IPS DF 4.7 (cell line): ENCODE results near the gene TBXAS1.

ENCODE experiments used
- DNase-seq: peaks from one replicate; pipeline ENCODE4 v3.0.0-alpha.2; 2013; ENCODE audit warnings: low spot score; ENCODE audit errors: extremely low read depth

TBXAS1 gene

DNA sequence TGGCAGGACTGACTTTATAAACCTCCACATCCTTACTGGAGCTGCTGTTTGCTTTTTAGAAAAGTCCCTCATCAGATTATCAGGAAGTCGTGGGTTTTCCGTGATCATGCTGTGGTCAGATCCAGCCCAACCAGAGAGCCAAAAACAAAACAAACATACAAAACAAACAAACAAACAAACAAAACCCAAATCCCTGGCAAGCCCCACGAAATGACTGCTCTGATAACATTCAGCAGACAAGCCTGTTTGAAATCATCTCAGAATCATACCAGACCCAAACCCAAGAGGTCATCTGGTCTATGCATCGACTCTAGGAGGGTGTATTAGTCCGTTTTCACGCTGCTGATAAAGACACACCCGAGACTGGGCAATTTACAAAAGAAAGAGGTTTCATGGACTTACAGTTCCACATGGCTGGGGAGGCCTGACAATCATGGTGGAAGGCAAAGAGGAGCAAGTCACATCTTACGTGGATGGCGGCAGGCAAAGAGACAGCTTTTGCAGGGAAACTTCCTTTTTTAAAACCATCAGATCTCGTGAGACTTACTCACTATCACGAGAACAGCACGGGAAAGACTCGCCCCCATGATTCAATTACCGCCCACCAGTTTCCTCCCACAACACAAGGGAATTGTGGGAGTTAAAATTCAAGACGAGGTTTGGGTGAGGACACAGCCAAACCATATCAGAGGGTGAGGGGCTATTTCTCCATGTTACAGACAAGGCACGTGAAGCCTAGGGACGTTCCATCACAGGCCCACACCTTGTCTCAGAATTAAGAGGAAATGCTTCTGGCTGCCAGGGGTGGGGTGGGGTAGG lies 148.0 kb downstream of the TBXAS1 start:
- no peak for DNase-seq

DNA sequence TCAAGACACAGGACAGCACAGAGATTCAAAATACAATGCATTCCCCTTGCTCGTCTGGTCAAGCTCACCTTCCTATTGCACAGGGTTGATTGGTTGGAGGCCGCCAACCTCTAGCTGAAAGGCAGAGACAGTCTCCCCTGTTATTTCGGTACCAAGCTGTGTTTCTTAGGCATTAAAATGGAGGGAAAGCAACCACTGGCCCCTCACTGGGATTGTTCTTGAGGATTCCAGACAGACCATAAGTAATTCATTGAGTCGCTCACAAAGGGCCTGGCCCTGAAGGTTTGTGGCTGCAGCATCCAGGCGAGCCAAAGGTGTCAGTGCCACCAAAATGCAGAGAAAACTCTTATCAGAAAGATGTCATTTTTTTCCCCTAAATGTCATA lies 152.4 kb downstream of the TBXAS1 start:
- DNase-seq = no peak

DNA sequence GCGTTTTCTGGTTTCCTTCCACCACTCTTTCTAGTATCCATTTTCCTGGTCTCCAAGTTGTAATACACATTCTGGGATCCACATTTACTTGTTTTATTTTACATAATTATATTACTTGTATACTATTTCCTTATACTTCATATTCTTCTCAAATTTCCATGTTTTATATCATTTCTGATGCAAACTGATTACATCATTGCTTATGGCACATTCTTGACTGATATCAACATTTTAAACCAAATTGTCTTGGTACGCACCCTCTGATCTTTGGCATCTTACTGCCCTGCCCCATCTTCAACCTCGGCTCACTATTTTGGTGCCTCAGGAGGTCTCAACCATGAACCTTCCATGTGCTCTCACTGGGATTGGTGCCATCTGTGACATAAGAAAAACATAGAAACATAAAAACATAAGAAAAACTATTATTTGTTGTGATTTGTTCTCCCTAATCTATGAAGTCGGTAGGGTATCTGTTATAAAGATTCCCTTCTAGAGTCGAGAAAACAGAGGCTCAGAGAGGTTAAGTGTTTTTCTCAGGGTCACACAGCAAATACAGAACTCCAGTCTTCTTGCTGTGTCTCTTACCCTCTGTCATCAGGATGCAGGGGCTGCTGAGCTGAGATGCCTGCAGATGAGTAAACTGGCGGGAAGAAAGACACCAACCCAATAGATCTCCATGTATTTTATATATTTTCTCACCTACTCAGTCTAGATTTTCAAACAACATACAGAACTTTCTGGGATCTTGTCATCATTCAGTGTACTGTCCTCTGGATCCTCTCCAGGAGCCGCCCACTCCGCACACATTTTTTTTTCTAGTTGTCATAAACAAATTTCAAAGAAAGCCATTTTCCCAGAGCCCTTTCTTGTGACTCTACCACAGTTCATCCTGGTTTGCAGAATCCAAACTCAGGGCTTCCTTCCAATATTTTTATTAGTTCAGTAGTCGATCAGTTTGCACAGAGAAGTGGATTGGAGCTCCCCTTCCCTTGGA lies 154.2 kb downstream of the TBXAS1 start:
- no peak for DNase-seq

DNA sequence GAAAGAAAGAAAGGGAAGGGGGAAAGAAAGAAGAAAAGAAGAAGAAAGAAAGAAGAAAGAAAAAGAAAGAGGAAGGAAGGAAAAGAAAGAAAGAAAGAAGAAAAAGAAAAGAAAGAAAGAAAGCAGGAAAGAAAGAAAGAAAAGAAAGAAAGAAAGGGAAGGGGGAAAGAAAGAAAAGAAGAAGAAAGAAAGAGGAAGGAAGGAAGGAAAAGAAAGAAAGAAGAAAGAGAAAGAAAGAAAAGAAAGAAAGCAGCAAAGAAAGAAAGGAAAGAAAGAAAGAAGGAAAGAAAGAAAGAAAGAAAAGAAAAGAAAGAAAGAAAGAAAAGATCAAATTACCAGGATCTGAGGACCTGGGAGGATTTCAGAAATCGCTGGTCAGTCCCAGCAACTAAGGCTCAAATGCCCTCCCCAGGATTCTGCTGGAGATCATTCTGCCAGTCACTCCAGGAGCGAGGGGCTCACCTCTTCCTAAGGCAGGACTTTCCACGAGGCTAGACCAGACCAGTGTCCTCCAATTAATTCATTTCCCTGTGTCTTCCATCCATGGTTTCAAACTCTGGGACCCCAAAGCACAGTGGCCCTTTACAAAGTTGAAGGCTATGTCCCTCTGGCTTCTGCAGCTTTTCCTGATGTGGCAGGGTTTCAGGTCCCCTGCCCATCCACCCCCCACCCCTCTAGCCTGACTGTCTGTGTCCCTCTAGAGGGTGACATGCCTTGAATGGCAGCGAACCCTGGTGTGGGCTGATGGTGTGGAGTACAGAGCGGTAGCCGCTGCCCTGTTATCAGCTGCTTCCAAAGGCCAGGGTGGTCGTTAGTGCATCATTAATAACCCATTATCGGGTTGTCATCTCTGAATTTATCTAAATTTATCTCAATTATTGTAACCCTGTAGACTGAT lies 155.8 kb downstream of the TBXAS1 start:
- no peak for DNase-seq

DNA sequence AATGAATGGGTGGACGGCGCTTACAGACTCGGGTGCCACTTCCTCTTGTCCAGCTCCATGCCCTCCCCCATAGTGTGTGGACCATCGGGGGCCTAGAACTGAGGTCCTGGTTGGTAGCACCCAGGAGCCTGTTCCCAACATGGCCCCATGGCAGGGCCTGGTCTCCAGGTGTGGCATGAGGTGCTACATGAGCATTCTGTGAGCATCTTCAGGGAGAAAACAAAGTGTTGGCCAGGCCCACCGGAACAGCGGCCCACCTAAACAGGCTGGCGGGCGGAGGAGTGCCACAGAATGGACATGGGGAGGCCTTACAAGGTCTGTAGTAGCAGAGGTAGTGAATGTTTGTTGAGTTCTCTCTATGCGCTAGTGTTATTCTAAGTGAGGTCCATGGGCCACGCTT lies 156.7 kb downstream of the TBXAS1 start:
- no peak for DNase-seq

DNA sequence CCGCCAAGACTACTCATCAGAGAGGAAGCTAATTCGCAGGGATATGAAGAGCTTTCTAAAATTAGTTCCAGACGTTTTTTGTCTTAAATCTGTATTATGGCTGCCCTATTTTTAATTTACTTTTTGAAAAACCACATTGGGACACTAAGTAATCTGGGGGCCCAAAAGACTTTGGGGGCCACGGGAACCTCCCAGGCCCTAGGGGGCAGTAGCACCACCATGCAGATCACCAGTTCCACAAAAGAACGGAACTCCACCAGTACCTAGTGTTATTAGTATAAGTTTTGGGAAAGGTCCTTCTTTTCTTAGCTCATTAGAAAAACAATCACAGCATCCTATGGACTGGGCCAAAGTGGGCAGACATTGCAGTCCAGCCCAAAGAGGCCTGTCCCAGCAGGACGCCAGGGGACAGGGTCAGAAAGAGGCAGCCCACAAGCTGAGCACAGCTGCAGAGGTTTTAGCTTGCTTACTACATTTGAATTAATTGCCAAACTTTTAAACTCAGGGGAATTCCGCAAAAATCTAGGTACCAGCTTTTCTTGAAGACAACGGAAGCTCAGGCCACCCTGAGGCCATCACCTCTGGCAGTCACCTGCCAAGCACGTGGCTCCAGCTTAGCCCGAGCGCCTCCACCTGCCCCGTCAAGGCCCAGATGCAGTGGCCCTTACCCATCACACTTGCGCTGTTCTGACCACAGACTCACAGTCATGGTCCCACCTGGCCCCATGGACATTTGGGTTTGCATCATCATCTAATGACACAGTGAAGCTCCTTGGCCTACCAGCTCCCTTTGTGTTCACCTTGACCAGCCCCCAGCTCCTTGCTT lies 158.8 kb downstream of the TBXAS1 start:
- DNase-seq = no peak

DNA sequence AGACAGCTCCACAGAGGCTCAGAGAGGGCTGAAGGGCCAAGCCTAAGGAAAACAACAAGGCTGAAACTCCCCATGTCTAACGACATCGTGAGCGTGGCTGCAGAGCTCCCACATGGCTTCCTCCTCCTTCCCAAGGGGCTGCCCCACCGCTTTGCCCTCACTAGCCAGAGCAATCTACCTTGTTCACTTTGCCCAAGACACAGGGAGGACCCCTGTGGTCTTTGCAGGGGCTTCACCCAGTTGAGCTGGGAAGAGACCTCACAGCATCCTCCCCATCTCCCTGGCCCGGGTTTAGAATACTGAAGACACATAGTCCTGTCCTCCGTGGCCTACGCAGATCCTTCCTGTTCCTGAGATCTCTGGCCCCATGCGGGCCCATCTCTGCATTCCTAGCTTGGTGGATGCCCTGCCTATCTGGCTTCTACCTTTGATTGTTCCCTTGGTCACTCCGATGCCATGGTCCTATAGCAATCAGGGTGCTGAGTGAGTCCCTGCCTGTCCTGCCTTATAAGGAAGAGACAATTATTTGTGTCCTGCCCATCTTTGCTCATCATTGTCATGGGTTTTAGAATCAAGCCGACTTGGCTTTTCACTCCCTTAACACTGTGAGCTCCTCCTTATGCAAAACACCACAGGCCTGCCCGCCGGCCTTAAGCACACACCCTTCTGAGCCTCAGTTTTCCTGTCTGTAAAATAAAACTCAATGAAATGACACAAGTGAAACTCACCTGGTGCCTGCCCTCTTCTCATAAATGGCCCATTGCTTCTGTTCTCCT lies 160.5 kb downstream of the TBXAS1 start:
- no peak for DNase-seq

DNA sequence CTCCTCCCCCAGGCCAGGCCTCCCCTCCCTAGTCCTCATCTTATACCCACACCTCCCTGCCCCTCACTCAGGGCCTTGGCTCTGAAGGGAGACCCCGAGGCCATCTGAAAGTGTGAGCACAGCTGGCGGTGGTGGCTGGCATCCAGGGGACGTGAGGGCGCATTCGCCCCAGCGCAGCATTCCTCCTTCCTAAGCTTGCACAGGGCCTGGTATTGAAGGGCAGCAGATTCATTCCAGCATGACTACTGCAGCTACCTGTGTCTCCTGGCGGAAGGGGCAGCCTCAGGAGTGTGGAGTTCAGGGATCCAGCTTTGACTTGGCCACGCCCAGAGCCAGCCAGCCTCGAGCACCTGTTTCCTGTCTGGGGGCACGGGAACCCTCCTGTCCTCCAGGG lies 161.1 kb downstream of the TBXAS1 start:
- DNase-seq = no peak

DNA sequence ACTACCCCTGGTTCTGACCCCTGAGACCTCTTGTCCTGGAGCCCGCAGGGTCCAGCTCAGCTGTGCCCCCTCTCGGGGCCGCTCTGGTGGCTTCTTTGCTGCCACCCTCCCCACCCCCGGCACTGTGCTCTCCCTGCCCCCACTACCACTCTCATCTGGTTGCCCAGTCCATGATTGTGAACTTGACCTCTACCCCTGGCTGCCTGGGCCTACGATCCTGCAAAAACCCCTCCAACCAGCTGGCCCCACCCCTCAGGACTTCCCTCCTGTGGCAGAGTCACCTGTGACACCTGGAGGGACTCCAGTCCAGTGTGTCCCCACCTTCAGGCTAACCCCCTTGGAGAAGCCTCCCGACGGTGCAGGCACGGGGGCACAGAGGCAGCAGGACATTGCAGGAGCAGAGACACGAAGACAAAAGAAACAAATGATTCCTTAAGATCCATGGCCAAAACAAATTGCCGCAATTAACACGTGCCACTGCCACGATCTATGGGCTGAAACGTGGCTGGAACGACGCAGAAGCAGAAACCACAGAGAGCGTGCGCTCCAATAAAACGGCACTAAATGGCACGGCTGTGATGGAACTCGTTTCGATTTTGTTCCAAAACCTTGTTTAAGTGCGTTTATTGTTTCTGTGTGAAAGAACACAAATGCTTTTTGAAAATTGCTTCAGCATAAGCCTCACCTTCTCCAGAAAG lies 161.7 kb downstream of the TBXAS1 start:
- no peak for DNase-seq

DNA sequence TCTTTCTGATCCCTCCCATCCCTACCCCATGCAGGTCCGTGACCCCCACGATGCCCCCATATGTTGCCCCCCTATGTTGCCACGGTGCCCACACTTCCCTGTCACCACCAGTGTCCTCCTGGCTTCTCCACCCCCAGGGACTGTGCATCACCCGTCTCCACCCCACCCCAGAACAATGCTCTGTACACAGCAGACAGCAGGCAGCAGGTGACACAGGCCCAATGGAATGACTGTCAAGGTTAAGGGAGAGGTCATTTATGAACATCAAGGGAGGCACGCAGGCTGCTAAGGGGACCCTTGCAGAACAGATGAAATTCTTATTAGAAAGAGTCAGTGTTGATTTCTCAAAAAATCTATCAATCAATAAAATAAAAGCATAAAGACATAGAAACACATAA lies 162.2 kb downstream of the TBXAS1 start:
- no peak for DNase-seq

DNA sequence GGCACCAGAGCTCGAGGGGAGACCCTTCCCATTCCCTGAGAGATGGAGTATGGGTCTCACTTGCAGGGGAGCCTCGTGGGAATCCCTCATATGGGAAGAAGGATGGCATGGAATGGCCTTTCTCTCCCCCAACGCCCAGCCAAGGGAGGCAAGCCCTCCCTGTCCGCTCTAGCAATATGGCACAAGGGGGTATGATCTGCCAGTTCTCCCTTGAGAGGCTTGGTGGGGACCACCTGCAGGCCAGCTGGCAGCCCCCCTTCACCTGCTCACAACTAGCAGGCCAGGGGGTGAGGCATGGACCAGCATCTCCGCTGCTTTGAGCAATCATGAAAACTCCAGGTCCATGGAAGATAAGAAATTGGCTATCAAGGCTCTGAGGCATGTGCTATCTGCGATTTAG lies 162.8 kb downstream of the TBXAS1 start:
- no peak for DNase-seq

DNA sequence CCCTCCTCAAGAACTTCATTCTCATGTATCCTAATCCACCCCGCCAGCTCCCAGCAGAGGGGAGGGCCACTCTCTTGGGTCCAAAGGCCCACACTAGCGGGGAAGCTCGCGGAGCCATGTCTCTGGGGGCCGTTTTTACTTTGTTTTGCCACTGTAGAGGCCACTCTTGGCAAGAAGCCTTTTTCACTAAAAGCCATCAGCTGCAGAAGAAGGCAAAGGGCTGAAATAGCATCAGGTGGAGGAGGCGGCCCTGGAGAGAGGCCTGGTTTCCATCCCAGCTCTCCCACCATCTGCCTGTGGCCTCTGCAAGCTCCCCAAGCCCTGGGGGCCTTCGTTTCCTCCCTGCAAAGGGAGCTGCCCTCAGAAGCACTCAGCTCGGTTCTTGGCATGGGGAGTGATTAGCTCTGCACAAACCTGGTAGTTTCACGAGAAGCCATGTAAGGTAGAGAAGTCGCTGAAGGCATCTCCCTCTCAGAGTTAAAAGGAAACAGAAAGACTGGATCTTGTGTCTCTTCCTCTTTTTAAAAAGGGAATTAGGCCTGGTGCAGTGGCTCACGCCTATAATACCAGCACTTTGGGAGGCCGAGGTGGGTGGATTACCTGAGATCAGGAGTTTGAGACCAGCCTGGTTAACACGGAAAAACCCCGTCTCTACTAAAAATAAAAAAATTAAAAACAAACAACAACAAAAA lies 163.4 kb downstream of the TBXAS1 start:
- DNase-seq = no peak

DNA sequence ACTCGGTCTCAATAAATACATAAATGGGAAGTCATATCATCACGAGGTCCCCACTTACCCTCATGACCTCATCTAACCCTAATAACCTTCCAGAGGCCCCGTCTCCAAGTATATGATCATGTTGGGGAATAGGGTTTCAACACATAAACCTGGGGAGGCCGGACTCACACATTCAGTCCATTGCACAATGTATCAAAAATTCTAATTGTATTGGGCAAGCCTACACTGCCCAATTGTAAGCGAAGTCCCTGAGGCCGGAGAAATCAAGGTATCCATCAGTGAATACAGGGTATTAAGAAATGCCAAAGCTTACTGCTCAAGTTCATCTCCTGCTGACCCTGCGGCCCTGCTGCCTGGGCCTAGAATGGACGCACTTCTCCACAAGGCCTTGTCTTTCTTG lies 164.1 kb downstream of the TBXAS1 start:
- DNase-seq = no peak

DNA sequence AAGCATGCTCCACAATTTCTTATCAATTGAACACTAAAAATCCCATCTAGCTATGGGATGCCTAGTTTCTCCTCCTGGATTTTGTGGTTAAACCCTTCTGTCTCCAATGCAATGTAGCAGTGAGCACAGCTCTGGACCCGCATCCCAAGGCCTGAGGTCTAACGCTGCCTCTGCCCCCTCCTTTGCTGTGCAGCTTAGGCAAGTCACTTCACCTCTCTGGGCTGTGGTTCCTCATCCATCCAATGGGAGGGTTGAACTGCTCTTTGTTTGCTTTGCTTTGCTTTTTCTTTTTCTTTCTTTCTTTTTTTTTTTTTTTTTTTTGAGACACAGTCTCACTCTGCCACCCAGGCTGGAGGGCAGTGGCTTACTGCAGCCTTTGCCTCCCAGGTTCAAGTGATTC lies 164.5 kb downstream of the TBXAS1 start:
- no peak for DNase-seq

DNA sequence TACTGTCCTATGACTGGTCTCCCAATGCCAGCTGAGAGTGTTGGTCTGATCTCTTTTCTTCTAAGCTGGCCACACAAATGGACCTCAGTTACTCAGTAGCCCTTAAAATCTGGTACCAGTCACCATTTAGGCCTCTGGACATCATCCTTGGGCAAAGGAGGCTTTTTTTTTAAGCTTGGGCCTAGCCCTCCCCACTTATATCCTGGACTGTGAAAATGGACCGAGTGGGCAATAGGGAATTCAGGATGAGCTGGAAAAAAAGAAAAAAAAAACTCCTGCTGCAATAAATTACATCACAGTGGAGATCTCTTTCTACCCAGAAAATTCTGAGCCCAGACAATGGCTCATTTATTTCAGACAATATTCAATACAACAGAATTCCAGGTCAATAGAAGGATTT lies 165.3 kb downstream of the TBXAS1 start:
- no peak for DNase-seq

DNA sequence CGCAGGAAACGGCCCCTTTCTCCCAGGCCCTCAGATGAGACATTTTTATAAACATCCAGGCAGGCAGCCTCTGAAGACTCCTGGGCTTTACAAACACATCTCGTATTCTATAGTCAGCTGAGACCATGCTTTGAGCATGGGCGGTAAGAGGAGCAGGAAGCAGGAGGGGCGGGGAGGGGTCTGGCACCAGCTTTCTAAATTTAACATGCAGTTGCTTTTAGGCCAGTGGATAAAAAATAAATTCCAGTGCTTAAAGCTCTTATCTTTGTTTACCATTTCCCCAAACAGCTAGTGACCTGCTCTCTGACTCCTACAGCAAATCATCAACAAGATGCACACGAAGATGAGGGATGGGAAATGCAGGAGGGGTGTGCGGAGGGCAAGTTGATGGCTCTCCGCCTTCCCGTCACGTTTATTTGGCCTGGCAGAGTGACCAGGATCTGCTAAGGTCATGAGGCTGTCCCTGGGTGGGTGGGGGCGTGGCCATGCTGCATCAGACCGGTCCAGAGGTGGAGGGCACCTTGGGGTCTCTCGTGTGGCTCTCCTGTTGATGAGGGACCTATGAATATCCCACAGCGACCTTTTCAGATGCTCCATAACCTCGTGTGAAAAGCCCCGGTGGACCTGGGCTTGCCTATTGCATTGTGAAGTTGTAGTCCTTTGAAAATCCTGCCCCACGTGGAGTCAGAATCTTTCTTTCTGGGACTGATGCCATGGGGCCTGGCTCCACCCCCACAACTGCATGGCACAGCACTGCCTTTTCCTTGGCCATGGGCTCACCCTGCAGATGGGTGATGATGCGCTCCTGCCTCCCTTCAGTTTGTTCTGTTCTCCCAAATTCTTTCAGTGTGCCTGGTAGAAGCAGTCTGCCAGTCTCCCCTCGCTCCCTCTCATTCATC lies 166.2 kb downstream of the TBXAS1 start:
- no peak for DNase-seq

DNA sequence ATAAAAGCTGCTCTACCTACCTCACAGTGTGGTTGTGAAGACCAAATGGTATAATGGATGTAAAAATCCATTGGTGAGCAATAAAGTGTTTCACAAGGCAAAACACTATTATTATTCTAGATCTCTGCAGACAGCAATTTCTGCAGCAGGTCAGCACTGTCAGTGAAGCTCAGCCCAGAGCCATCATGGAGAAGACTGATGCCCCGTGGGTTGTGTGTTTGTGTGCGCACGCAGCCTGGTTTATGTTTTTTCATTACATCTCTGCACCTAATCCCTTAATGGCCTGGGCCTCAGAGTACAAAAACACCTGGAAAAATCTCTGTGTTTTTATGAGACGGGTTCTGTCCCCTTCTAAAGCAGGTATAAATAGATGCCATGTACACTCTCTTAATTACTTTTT lies 169.5 kb downstream of the TBXAS1 start:
- DNase-seq = no peak

DNA sequence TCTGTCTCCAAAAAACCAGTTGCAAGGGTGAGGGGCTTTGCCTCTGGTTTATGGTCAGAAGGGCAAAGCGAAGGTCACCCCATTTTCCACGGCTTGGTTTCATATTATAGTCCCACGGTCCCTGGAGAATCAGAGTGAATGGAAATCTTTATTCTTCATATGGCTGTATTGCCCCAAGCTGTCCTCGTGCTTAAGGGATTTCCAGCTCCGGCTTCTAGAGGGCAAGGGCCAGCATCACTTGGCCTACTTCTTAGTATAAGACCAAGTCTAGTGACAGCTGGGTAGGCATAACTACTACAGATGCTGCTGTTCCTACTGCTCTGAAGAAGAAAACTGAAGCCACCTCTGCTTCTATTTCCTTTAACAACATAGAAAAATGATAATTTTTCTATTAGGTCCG lies 170.5 kb downstream of the TBXAS1 start:
- no peak for DNase-seq
